GM10266 (cell line): ENCODE measurements around the gene HEPHL1.

Experiments used
- DNase-seq: peaks from one replicate; pipeline ENCODE4 v3.0.0; 2012; ENCODE audit errors: extremely low spot score
- CTCF ChIP-seq: IDR thresholded peaks from 2 replicates; pipeline ENCODE4 v1.5.1; 2012; ENCODE audit warnings: mild to moderate bottlenecking, low read depth; ENCODE audit not compliant: control insufficient read depth, insufficient read depth; ENCODE audit errors: missing control alignments

Gene HEPHL1

GRCh38 chr11:93984936-93985335, 36.2 kb upstream of the HEPHL1 start:
- no peak for DNase-seq
- no peak for TF ChIP-seq CTCF

- DNase-seq, result no peak
- TF ChIP-seq CTCF, result no peak
These were observed 34.4 kb upstream of the HEPHL1 start for GRCh38 chr11:93986716-93987115.

GRCh38 chr11:93988455-93988854, 32.7 kb upstream of the HEPHL1 start:
- TF ChIP-seq CTCF, result no peak
- no peak for DNase-seq

GRCh38 chr11:93988912-93989311, 32.2 kb upstream of the HEPHL1 start:
- no peak for DNase-seq
- no peak for TF ChIP-seq CTCF

- no peak for TF ChIP-seq CTCF
- no peak for DNase-seq
These were observed 27.4 kb upstream of the HEPHL1 start for GRCh38 chr11:93993747-93994146.

GRCh38 chr11:93997741-93998140, 23.4 kb upstream of the HEPHL1 start:
- TF ChIP-seq CTCF, result no peak

GRCh38 chr11:94000659-94001058, 20.5 kb upstream of the HEPHL1 start:
- no peak for TF ChIP-seq CTCF
- DNase-seq, result no peak

More at GRCh38 chr11:93997741-93998140, 23.4 kb upstream of the HEPHL1 start:
- DNase-seq, result no peak
